HepG2 (cell line): ENCODE results near the gene IL1A. TPM values are rescaled to one million over a fixed set of nuclear protein-coding genes. Genes with fewer than 3 reads are reported as not detected.

Experiments used
- DDIT3 ChIP-seq: sonication (generic); formaldehyde crosslinking; IDR thresholded peaks from 2 replicates; pipeline ENCODE4 v1.4.0; 2020; ENCODE audit warnings: mild to moderate bottlenecking, missing genetic modification reagents
- FOSL1 ChIP-seq: sonication (generic); formaldehyde crosslinking; IDR thresholded peaks from 2 replicates; pipeline ENCODE4 v1.9.0; 2021; ENCODE audit warnings: missing genetic modification reagents, borderline replicate concordance
- FOXC1 ChIP-seq: sonication (generic); formaldehyde crosslinking; IDR thresholded peaks from 2 replicates; pipeline ENCODE4 v1.8.0; 2022; ENCODE audit warnings: mild to moderate bottlenecking, missing genetic modification reagents, borderline replicate concordance
- GATAD2A ChIP-seq: IDR thresholded peaks from 2 replicates; pipeline ENCODE4 v1.6.1; 2016
- HMG20A ChIP-seq: IDR thresholded peaks from 2 replicates; pipeline ENCODE4 v1.6.1; 2016; ENCODE audit warnings: borderline replicate concordance
- HOXA5 ChIP-seq: sonication (generic); formaldehyde crosslinking; IDR thresholded peaks from 2 replicates; pipeline ENCODE4 v1.4.0; 2020; ENCODE audit warnings: missing genetic modification reagents
- HOXD1 ChIP-seq: sonication (generic); formaldehyde crosslinking; IDR thresholded peaks from 2 replicates; pipeline ENCODE4 v1.5.0; 2020; ENCODE audit warnings: missing genetic modification reagents
- KAT2B ChIP-seq: fragments of 150-350 bp; IDR thresholded peaks from 2 replicates; pipeline ENCODE4 v1.6.1; 2014; ENCODE audit warnings: low read depth, low read length, borderline replicate concordance
- MAFF ChIP-seq: IDR thresholded peaks from 2 replicates; pipeline ENCODE4 v1.6.1; 2011; ENCODE audit warnings: low read depth, low read length, improper control_type of control experiment
- MTA1 ChIP-seq: sonication (generic); formaldehyde crosslinking; IDR thresholded peaks from 2 replicates; pipeline ENCODE4 v1.4.0; 2020; ENCODE audit warnings: missing genetic modification reagents, mild to moderate bottlenecking, borderline replicate concordance
- POGZ ChIP-seq: sonication (generic); formaldehyde crosslinking; IDR thresholded peaks from 2 replicates; pipeline ENCODE4 v1.4.0; 2020; ENCODE audit warnings: mild to moderate bottlenecking, missing genetic modification reagents
- RFX1 ChIP-seq: fragments of 450-650 bp; IDR thresholded peaks from 2 replicates; pipeline ENCODE4 v1.6.1; 2017
- SIN3A ChIP-seq: IDR thresholded peaks from 2 replicates; pipeline ENCODE4 v1.6.1; 2011; ENCODE audit warnings: low read depth, mild to moderate bottlenecking, control low read depth, low read length, borderline replicate concordance
- STAT6 ChIP-seq: sonication (generic); formaldehyde crosslinking; IDR thresholded peaks from 2 replicates; pipeline ENCODE4 v1.4.0; 2020; ENCODE audit warnings: missing genetic modification reagents, mild to moderate bottlenecking, borderline replicate concordance
- TRIM24 ChIP-seq: sonication (generic); formaldehyde crosslinking; IDR thresholded peaks from 2 replicates; pipeline ENCODE4 v1.8.0; 2022; ENCODE audit warnings: mild to moderate bottlenecking, missing genetic modification reagents
- ZBTB26 ChIP-seq: IDR thresholded peaks from 2 replicates; pipeline ENCODE4 v1.6.1; 2016; ENCODE audit warnings: missing compliant biosample characterization, missing genetic modification reagents, borderline replicate concordance
- ZGPAT ChIP-seq: IDR thresholded peaks from 2 replicates; pipeline ENCODE4 v1.6.1; 2016; ENCODE audit warnings: mild to moderate bottlenecking
- ZNF292 ChIP-seq: sonication (generic); formaldehyde crosslinking; IDR thresholded peaks from 2 replicates; pipeline ENCODE4 v1.8.1; 2022; ENCODE audit warnings: mild to moderate bottlenecking, low read depth, missing genetic modification reagents, borderline replicate concordance
- ZNF562 ChIP-seq: sonication (generic); formaldehyde crosslinking; IDR thresholded peaks from 2 replicates; pipeline ENCODE4 v1.8.0; 2022; ENCODE audit warnings: missing genetic modification reagents, borderline replicate concordance
- ZNF569 ChIP-seq: sonication (generic); formaldehyde crosslinking; IDR thresholded peaks from 2 replicates; pipeline ENCODE4 v1.5.0; 2020; ENCODE audit warnings: mild to moderate bottlenecking, missing genetic modification reagents, moderate library complexity, borderline replicate concordance
- ZNF577 ChIP-seq: sonication (generic); formaldehyde crosslinking; IDR thresholded peaks from 2 replicates; pipeline ENCODE4 v1.4.0; 2020; ENCODE audit warnings: mild to moderate bottlenecking, low read depth, missing genetic modification reagents, borderline replicate concordance
- ZNF619 ChIP-seq: sonication (generic); formaldehyde crosslinking; IDR thresholded peaks from 2 replicates; pipeline ENCODE4 v1.4.0; 2020; ENCODE audit warnings: mild to moderate bottlenecking, missing genetic modification reagents
- ZNF776 ChIP-seq: sonication (generic); formaldehyde crosslinking; IDR thresholded peaks from 2 replicates; pipeline ENCODE4 v1.4.0; 2020; ENCODE audit warnings: mild to moderate bottlenecking, missing genetic modification reagents
- polyA plus RNA-seq, 8 experiments: library from polyadenylated mRNA; depleted of rRNA in 3 of 8; stranded (reverse) in 7 of 8; unstranded in 1 of 8; fragments of >200 nt; fragmentation: Illumina TruSeq in 4 of 8; extraction: Trizol in 4 of 8; gene quantifications; 2 replicates each; pipeline versions ENCODE4 v1.2.1 to v1.2.3, GENCODE V29; 2011 to 2016; ENCODE audit warnings: low read depth in 4 of 8, missing spikeins in 1 of 8, mixed read lengths in 1 of 8; ENCODE audit not compliant: insufficient read depth in 1 of 8
- total RNA-seq, 5 experiments: library from RNA; depleted of rRNA; stranded (reverse); fragments of >200 nt; fragmentation: Illumina TruSeq; extraction: Trizol; gene quantifications; 2 replicates each; pipeline ENCODE4 v1.2.3, GENCODE V29; 2016; ENCODE audit warnings: low read depth in 1 of 5

IL1A gene
- total and polyA plus RNA-seq, 2 of the 13 experiments (the other 11 are each of a cell fraction or from before 2014, with no cell fraction given), result not detected

GRCh38 chr2:112803691-112804521, 19.6 kb upstream of the IL1A start (continued):
- TF ChIP-seq ZBTB26 (CRISPR knock-in tag) (no peak), MAFF (peak; percentile 80), TRIM24 (CRISPR knock-in tag) (no peak; the same call in 1 of the 2 replicates), GATAD2A (CRISPR knock-in tag) (peak; percentile 49), FOSL1 (peak; percentile 78; the same call in 1 of the 2 replicates), POGZ (CRISPR knock-in tag) (peak; percentile 70), ZNF292 (CRISPR knock-in tag) (peak; percentile 24; the same call in 1 of the 2 replicates), MTA1 (no peak), KAT2B (no peak), ZNF776 (no peak), ZNF569 (CRISPR knock-in tag) (peak; percentile 81; the same call in 1 of the 2 replicates), RFX1 (peak; percentile 79), ZGPAT (CRISPR knock-in tag) (peak; percentile 65; the same call in 1 of the 2 replicates), SIN3A (no peak), ZNF562 (no peak), ZNF619 (no peak), HOXD1 (CRISPR knock-in tag) (no peak), FOXC1 (no peak), ZNF577 (CRISPR knock-in tag) (no peak), HOXA5 (CRISPR knock-in tag) (no peak), DDIT3 (CRISPR knock-in tag) (no peak), STAT6 (CRISPR knock-in tag) (no peak), HMG20A (peak; percentile 82; the same call in 1 of the 2 replicates)
